ENCODE results near the gene MYO10.
A peak's percentile ranks its signal among the peaks of the same experiment; 100 is the strongest.

The MYO10 gene

GRCh38 chr5:16869821-16870796, 66.0 kb downstream of the MYO10 start:
- H3K27ac ChIP-seq = peak overlapping the region; percentile 7
- DNase-seq (ENCODE audit: low read depth, low spot score) = no peak

GRCh38 chr5:16867577-16867953, 68.5 kb downstream of the MYO10 start:
- no peak overlapping the region for H3K27ac ChIP-seq

GRCh38 chr5:16866795-16867576, 69.1 kb downstream of the MYO10 start:
- peak overlapping the region; percentile 9 for H3K27ac ChIP-seq
- DNase-seq (ENCODE audit: low read depth, low spot score) = no peak

More at GRCh38 chr5:16867577-16867953, 68.5 kb downstream of the MYO10 start:
- no peak for DNase-seq (ENCODE audit: low read depth, low spot score)

- no peak for DNase-seq (ENCODE audit: low read depth, low spot score)
- no peak overlapping the region for H3K27ac ChIP-seq
Measured at GRCh38 chr5:16866273-16866672, 69.8 kb downstream of the MYO10 start.

GRCh38 chr5:16865151-16865550, 70.9 kb downstream of the MYO10 start:
- no peak overlapping the region for H3K27ac ChIP-seq
- no peak for DNase-seq (ENCODE audit: low read depth, low spot score)

- no peak for DNase-seq (ENCODE audit: low read depth, low spot score)
- no peak overlapping the region for H3K27ac ChIP-seq
Measured at GRCh38 chr5:16864631-16865131, 71.4 kb downstream of the MYO10 start.

GRCh38 chr5:16863469-16863946, 72.6 kb downstream of the MYO10 start:
- no peak for DNase-seq (ENCODE audit: low read depth, low spot score)
- H3K27ac ChIP-seq = no peak overlapping the region

- no peak for DNase-seq (ENCODE audit: low read depth, low spot score)
- no peak overlapping the region for H3K27ac ChIP-seq
Measured at GRCh38 chr5:16862777-16863176, 73.3 kb downstream of the MYO10 start.

- H3K27ac ChIP-seq = no peak overlapping the region
- DNase-seq (ENCODE audit: low read depth, low spot score) = no peak
Measured at GRCh38 chr5:16859346-16859745, 76.7 kb downstream of the MYO10 start.

GRCh38 chr5:16858151-16858550, 77.9 kb downstream of the MYO10 start:
- H3K27ac ChIP-seq = peak overlapping the region; percentile 92
- no peak for DNase-seq (ENCODE audit: low read depth, low spot score)

- H3K27ac ChIP-seq = peak overlapping the region; percentile 92
- no peak for DNase-seq (ENCODE audit: low read depth, low spot score)
Measured at GRCh38 chr5:16857635-16858034, 78.5 kb downstream of the MYO10 start.

GRCh38 chr5:16856531-16856930, 79.6 kb downstream of the MYO10 start:
- peak overlapping the region; percentile 92 for H3K27ac ChIP-seq
- peak; percentile 96 for DNase-seq (ENCODE audit: low read depth, low spot score)

- H3K27ac ChIP-seq = peak overlapping the region; percentile 92
- no peak for DNase-seq (ENCODE audit: low read depth, low spot score)
Measured at GRCh38 chr5:16855898-16856297, 80.2 kb downstream of the MYO10 start.

GRCh38 chr5:16855485-16855884, 80.6 kb downstream of the MYO10 start:
- no peak for DNase-seq (ENCODE audit: low read depth, low spot score)
- peak overlapping the region; percentile 92 for H3K27ac ChIP-seq

GRCh38 chr5:16854351-16854750, 81.7 kb downstream of the MYO10 start:
- H3K27ac ChIP-seq = peak overlapping the region; percentile 92
- no peak for DNase-seq (ENCODE audit: low read depth, low spot score)

GRCh38 chr5:16853518-16853917, 82.6 kb downstream of the MYO10 start:
- no peak for DNase-seq (ENCODE audit: low read depth, low spot score)
- no peak overlapping the region for H3K27ac ChIP-seq

- no peak overlapping the region for H3K27ac ChIP-seq
- DNase-seq (ENCODE audit: low read depth, low spot score) = no peak
Measured at GRCh38 chr5:16852251-16853005, 83.7 kb downstream of the MYO10 start.

- H3K27ac ChIP-seq = no peak overlapping the region
- DNase-seq (ENCODE audit: low read depth, low spot score) = no peak
Measured at GRCh38 chr5:16849775-16850174, 86.3 kb downstream of the MYO10 start.

- DNase-seq (ENCODE audit: low read depth, low spot score) = no peak
- no peak overlapping the region for H3K27ac ChIP-seq
Measured at GRCh38 chr5:16849181-16849580, 86.9 kb downstream of the MYO10 start.

- peak overlapping the region; percentile 55 for H3K27ac ChIP-seq
- DNase-seq (ENCODE audit: low read depth, low spot score) = no peak
Measured at GRCh38 chr5:16844952-16845351, 91.1 kb downstream of the MYO10 start.
